Fibroblast of pulmonary artery (primary cell): ENCODE data around the gene PCDHGA5.

Experiments
- DNase-seq: peaks from one replicate; pipeline ENCODE4 v3.0.0-alpha.2; 2010; ENCODE audit warnings: low read depth
- H3K4me3 ChIP-seq: replicated peaks from 2 replicates; pipeline ENCODE4 v1.5.1; 2011; ENCODE audit warnings: low read depth, mild to moderate bottlenecking, control low read depth, low read length, moderate library complexity
- CTCF ChIP-seq: IDR thresholded peaks from 2 replicates; pipeline ENCODE4 v1.5.1; 2011; ENCODE audit warnings: mild to moderate bottlenecking, control low read depth, low read length, inconsistent platforms; ENCODE audit errors: missing control alignments

Gene PCDHGA5

GRCh38 chr5:141402553-141403243 is 38.7 kb downstream of the PCDHGA5 start, which contains the start of gene PCDHGA9:
TSS of gene PCDHGA9 (plus strand) at chr5:141402778. CDS start at chr5:141402953, 175 bp downstream.
- H3K4me3 ChIP-seq, result peak within 1 kb of the TSS; percentile 42
- DNase-seq, result peak; percentile 56
- TF ChIP-seq CTCF, result peak; percentile 38

GRCh38 chr5:141403387-141403786 is 39.4 kb downstream of the PCDHGA5 start:
- TF ChIP-seq CTCF, result no peak
- H3K4me3 ChIP-seq, result no peak overlapping the region
- DNase-seq, result no peak

- TF ChIP-seq CTCF, result peak; percentile 56
- peak; percentile 67 for DNase-seq
- peak within 1 kb of the TSS; percentile 38 for H3K4me3 ChIP-seq
Measured at GRCh38 chr5:141407790-141408505, 44.0 kb downstream of the PCDHGA5 start, which contains the start of gene PCDHGB6. TSS of gene PCDHGB6 (plus strand) at chr5:141408021. CDS start at chr5:141408203, 182 bp downstream.

- no peak overlapping the region for H3K4me3 ChIP-seq
- no peak for DNase-seq
- TF ChIP-seq CTCF, result no peak
Measured at GRCh38 chr5:141409598-141410306, 45.8 kb downstream of the PCDHGA5 start.

GRCh38 chr5:141411575-141411974 is 47.6 kb downstream of the PCDHGA5 start:
- no peak for TF ChIP-seq CTCF
- no peak overlapping the region for H3K4me3 ChIP-seq
- no peak for DNase-seq

GRCh38 chr5:141412854-141413539 is 49.0 kb downstream of the PCDHGA5 start, which contains the start of gene PCDHGA10:
TSS of gene PCDHGA10 (plus strand) at chr5:141412987. CDS start at chr5:141413176, 189 bp downstream.
- peak; percentile 84 for DNase-seq
- H3K4me3 ChIP-seq, result peak within 1 kb of the TSS; percentile 58
- peak; percentile 75 for TF ChIP-seq CTCF
